ENCODE data around the gene WBP4. TPM values are rescaled to one million over a fixed set of nuclear protein-coding genes. Genes with fewer than 3 reads are reported as not detected.

WBP4 gene
- total and polyA plus RNA-seq, 2 of the 13 experiments (the other 11 are each of a cell fraction or from before 2014, with no cell fraction given), result 6.7 to 11.7 TPM

DNA sequence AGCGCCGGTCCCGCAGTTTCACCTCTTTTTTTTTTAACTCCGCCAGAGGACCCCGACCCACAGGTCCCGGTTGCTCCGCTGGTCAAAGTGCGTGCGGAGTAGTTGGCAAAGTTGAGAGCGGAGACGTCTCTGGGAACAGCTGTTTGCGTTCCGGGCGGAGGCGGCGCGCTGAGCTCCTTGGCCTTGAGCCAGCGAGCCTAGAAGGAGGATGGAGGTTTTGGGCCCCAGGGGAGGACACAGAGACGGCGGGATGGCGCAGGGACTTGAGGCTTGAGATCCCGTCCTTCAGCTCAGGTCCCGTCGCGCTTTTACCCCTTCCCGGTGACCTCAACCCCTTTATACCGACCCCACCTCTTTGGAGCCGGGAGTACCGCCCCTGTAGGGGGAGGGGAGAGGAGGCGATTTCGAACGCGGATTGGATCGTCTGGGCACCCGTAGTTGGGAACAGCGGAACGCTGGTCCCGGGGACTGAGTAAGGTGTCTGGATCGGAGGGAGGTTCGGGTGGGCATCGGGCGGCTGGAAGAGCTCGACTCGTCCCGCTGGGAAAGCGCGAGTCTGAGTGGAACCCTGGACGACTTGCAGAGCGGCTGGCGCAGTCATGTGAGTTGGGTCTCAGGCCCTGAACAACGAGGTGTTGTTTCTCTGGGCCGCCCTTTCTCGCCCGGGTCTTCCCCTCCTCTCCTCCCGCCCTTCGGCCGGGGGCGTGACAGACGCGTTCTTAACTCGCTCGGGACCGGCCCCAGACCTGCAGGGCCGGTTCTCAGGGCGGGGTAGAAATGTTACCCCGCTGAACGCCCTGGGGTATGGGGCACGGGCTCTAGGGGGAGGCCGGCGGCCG, at the start of gene WBP4 (continued):
- TF ChIP-seq ATF6 (CRISPR knock-in tag; conservative IDR thresholded peaks at IDR 0.05) (no peak), KDM5B (CRISPR knock-in tag; IDR thresholded peaks at IDR 0.05; ENCODE audit: borderline replicate concordance) (no peak; the same call in 1 of the 2 replicates), NR3C1 (CRISPR knock-in tag; IDR thresholded peaks at IDR 0.05) (no peak), ZNF329 (CRISPR knock-in tag; IDR thresholded peaks at IDR 0.05; ENCODE audit: low read depth) (peak; percentile 52; the same call in 1 of the 2 replicates), PRDM10 (CRISPR knock-in tag; IDR thresholded peaks at IDR 0.05; ENCODE audit: low read depth) (peak; percentile 96), ZNF350 (CRISPR knock-in tag; IDR thresholded peaks at IDR 0.05; ENCODE audit: borderline replicate concordance, low read depth) (peak; percentile 56), ZNF136 (CRISPR knock-in tag; IDR thresholded peaks at IDR 0.05; ENCODE audit: low read depth) (no peak), ZNF333 (CRISPR knock-in tag; IDR thresholded peaks at IDR 0.05; ENCODE audit: borderline replicate concordance) (no peak), BRCA1 (CRISPR knock-in tag; IDR thresholded peaks at IDR 0.05) (no peak; the same call in 1 of the 2 replicates), ASH2L (IDR thresholded peaks at IDR 0.05; ENCODE audit: insufficient read length, low read depth, low read length) (peak; percentile 90), CEBPG (CRISPR knock-in tag; IDR thresholded peaks at IDR 0.05) (peak; percentile 35; the same call in 1 of the 2 replicates), GTF2F1 (IDR thresholded peaks at IDR 0.05; ENCODE audit: low read length) (peak; percentile 58; the same call in 1 of the 2 replicates), PTBP1 (IDR thresholded peaks at IDR 0.05; ENCODE audit: low read depth, low read length, poor library complexity, severe bottlenecking) (no peak), ZNF496 (CRISPR knock-in tag; IDR thresholded peaks at IDR 0.05; ENCODE audit: insufficient replicate concordance) (no peak), MIXL1 (CRISPR knock-in tag; IDR thresholded peaks at IDR 0.05) (no peak), NR1H2 (CRISPR knock-in tag; IDR thresholded peaks at IDR 0.05; ENCODE audit: borderline replicate concordance, low read depth) (no peak)
- TF ChIP-seq, protein P1, sequence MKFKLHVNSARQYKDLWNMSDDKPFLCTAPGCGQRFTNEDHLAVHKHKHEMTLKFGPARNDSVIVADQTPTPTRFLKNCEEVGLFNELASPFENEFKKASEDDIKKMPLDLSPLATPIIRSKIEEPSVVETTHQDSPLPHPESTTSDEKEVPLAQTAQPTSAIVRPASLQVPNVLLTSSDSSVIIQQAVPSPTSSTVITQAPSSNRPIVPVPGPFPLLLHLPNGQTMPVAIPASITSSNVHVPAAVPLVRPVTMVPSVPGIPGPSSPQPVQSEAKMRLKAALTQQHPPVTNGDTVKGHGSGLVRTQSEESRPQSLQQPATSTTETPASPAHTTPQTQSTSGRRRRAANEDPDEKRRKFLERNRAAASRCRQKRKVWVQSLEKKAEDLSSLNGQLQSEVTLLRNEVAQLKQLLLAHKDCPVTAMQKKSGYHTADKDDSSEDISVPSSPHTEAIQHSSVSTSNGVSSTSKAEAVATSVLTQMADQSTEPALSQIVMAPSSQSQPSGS (CRISPR knock-in tag; IDR thresholded peaks at IDR 0.05), result peak; percentile 59
- TF ChIP-seq, protein P2, sequence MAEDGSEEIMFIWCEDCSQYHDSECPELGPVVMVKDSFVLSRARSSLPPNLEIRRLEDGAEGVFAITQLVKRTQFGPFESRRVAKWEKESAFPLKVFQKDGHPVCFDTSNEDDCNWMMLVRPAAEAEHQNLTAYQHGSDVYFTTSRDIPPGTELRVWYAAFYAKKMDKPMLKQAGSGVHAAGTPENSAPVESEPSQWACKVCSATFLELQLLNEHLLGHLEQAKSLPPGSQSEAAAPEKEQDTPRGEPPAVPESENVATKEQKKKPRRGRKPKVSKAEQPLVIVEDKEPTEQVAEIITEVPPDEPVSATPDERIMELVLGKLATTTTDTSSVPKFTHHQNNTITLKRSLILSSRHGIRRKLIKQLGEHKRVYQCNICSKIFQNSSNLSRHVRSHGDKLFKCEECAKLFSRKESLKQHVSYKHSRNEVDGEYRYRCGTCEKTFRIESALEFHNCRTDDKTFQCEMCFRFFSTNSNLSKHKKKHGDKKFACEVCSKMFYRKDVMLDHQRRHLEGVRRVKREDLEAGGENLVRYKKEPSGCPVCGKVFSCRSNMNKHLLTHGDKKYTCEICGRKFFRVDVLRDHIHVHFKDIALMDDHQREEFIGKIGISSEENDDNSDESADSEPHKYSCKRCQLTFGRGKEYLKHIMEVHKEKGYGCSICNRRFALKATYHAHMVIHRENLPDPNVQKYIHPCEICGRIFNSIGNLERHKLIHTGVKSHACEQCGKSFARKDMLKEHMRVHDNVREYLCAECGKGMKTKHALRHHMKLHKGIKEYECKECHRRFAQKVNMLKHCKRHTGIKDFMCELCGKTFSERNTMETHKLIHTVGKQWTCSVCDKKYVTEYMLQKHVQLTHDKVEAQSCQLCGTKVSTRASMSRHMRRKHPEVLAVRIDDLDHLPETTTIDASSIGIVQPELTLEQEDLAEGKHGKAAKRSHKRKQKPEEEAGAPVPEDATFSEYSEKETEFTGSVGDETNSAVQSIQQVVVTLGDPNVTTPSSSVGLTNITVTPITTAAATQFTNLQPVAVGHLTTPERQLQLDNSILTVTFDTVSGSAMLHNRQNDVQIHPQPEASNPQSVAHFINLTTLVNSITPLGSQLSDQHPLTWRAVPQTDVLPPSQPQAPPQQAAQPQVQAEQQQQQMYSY (CRISPR knock-in tag; IDR thresholded peaks at IDR 0.05), result peak; percentile 91

Measured in HepG2 (cell line).